GM18520 (cell line): ENCODE results near the gene ASB9.
"Not testable (repeated sequence)": the region's sequence is repeated elsewhere in the genome, so short reads cannot be mapped to it uniquely, and the experiment has no call there.

Experiments
- ATAC-seq: cut with Tn5 transposase; IDR thresholded peaks from one replicate; pipeline ENCODE4 v1.9.1; 2021; ENCODE audit not compliant: unreplicated experiment

The ASB9 gene, protein sequence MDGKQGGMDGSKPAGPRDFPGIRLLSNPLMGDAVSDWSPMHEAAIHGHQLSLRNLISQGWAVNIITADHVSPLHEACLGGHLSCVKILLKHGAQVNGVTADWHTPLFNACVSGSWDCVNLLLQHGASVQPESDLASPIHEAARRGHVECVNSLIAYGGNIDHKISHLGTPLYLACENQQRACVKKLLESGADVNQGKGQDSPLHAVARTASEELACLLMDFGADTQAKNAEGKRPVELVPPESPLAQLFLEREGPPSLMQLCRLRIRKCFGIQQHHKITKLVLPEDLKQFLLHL

DNA sequence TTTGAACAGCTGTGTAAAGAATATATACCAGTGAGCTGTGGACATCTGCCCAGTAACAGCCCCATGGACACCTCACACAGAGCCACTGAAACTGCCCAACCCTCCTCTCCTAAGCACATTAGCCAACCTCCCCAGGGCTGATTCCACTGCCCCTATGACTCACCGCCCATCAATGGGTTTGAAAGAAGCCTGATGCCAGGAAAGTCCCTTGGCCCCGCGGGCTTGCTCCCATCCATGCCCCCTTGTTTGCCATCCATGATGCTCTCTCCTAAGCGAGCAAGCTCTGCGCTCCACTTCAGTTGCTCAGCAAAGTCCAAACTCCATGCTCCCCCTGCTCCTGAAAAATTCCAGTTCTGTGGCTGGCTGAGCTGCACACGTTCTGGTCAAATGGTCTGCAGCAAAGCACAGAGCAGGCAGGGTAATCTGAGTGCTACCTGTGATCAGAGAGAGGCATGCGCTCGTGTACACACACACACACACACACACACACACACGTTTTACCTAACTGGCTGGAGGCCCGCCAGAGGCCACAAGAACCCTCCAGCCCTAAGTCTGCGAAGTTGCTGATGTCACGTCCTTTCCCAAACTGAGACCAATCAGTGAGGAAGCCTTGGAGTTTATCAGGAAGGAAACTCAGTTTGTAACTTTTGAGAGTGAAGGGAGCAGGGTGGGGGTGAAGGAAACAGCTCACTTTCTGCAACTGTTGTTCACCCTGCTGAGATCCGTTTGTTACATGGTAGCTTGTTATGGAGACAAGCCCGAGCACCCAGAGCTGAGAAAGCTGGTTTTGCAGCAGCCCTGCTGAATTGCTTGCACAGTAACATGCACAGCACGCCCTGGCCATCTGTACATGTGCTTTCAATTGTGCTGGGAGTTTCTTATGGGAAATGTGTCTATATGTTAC is at the start of gene ASB9:
ASB9 (minus strand) TSS at position 466 of the 904 bp plus-strand sequence; CDS start at position 257, 209 bp downstream.
- ATAC-seq: no peak

DNA sequence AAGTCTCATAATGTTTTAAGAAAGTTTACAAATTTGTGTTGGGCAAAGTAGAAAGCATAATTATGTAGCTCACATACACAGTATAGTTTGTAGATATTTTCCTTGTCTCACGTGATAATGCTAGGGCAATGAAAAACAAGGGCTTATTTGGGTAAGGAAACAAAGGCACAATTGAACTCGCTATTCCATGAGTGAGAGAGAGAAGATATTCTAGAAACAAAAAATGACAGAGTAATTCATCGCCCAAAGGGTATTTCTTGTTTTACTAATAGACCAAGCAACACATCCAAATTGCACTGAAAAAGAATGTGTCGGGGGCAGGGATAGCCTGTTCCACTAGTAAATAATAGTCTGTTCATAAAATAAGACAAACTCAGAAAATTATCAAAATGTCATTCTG is 49.2 kb upstream of the ASB9 start:
- no peak for ATAC-seq

DNA sequence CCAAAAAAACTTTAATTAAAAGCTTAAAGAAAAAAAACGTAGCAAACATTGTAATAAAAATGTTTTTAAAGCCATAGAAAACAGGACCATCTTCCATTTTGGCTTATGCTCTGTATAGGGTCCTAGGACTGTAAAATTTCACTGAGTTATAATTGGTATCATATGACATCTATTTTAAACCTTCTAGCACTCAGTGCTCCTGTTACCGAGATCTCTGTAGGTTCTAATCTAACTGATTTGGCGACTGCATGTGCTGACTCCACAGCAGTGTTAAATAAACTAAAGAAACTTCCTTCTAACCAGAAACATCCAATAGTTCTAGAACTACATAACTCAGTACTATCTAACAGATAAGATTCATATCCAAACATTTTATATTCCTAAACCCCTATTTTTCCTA is 45.6 kb upstream of the ASB9 start, which contains the start of gene ASB11:
ASB11 (minus strand) TSS at position 132 of the 400 bp plus-strand sequence; CDS start at position 97, 35 bp downstream.
- no peak for ATAC-seq

DNA sequence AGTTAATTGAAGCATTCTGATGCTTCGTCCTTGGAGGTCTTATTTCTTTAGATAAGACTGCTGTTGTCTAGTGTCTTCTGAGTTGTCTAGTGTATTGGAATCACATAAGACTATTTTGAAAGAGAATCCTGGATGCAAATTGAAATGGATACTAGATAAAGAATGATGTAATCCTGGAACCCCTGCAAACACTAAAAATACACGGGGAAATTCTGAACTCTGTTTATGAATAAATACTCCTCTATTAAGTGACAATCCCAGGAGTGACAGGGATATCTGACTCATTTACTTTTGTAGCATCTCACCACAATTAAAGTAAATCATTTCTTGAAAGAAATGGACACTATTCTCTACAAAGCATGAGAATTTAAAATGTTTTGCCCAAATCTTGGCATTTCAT is 44.6 kb upstream of the ASB9 start:
- ATAC-seq: no peak

DNA sequence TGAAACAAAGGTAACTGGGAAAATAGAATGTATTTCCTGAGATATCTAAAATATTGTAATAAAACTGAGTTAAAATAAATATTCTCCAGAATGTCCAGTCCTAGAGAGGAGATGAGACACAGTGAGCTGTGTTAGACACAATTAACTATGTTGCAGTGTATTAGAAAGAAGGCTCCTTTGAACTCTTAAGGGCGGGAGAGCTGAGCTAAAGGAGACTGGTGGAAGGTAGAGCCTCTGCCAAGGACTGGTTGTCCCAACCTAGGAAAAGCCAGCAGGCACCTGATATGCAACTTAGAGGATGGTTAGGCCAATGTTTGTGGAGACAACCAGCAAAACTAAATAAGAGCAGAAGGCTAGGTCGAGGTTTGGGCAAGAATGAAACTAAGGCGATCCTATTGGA is 41.2 kb upstream of the ASB9 start:
- ATAC-seq: no peak

DNA sequence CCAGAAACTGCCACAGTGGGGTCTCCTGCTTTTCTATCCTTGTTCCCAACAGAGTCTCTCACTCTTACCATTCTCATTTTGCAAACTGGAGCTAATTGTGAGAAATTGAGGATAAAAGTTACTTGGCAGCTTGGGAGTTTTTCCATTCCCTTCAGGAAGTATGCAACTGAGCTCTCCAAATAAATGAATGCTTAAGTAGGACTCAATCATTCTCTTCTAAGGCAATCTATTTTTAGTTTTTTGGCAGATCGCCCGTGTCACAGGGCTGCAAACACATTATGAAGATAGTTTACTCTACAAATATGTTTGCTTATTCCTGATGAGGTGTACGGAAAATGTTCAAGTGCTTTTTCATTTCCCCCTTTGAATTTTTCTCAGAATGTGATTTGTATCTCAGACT is 40.2 kb upstream of the ASB9 start:
- no peak for ATAC-seq

DNA sequence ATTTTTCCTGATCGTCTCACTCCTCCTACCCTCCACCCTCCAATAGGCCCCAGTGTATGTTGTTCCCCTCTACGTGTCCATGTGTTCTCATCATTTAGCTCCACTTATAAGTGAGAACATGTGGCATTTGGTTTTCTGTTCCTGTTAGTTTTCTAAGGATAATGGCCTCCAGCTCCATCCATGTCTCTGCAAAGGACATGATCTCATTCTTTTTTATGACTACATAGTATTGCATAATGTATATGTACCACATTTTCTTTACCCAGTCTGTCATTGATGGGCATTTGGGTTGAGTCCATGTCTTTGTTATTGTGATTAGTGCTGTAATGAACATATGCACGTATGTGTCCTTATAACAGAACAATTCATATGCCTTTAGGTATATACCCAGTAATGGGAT is 36.0 kb upstream of the ASB9 start:
- not testable (repeated sequence) for ATAC-seq

DNA sequence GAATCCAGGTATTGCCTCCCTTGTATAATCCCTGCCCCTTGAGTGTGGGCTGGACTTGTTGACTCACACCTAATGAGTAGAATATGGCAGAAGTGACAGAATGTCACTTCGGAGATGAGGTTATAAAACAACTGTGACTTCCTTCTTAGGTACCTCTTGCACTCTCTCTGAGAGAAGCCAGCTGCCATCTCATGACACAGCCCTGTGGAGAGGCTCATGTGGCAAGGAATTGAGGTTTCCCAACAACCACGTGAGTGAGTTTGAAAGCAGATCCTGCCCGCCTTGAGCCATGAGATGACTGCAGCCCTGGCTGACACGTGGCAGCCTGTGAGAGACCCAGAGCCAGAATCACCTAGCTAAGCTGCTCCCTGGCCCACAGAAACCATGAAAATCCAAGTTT is 32.0 kb upstream of the ASB9 start:
- no peak for ATAC-seq

DNA sequence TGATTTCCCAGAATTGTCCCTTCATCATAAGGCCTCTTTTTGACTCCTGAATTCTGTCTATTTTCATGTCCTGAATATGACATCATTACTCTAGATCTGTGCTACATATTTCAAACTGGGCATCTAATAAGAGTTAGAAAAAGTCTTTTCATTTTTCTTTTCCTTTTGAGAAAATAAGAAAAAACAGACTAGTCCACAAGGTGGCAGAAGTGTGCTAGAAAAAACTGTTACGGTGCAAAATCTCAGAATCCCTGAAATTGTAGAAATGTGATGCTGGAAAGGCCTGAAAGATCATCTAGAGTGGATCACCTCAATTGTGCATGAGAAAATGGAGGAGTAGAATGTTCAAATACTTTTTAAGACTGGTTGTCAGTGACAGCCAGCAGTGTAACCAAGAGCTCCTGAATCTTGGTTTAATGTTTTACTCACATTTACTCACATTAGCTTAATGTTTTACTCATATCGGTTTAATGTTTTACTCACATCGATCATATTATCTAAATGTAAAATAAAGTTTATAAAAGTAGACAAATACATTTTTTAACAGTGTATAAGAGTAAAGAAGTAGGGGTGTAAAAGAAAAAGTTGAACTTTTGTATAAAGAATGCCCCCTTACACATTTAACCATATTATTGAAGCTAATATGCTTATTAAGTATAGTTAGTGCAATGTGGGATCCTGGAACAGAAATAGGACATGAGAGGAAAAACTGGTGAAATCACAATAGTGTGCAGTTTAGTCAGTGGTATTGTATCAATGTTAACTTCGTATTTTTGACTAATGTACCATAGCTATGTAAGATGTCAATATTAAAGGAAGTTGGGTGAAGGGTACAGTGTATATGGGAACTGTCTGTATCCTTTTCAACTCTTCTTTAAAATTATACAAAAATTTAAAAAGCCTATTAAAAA is 30.3 kb upstream of the ASB9 start:
- no peak for ATAC-seq

DNA sequence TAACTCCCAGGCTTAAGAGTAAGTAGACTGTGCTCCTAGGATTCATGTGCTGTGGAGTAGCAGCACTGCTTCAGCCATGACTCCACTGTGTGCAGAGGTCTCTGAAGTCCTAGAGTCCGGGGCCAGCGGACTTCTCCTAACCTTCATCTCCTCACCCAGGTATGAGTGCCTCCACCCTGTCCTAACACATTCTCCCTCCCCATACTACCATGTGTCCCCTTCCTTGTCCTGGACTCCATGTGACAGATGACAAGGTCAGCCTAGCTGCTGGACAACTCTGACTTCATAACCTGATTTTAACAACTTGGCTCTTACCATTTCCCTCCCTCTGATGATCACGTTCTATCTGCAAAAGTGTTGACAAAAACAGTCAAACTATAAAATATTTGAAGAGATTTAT is 28.9 kb upstream of the ASB9 start:
- ATAC-seq: no peak

DNA sequence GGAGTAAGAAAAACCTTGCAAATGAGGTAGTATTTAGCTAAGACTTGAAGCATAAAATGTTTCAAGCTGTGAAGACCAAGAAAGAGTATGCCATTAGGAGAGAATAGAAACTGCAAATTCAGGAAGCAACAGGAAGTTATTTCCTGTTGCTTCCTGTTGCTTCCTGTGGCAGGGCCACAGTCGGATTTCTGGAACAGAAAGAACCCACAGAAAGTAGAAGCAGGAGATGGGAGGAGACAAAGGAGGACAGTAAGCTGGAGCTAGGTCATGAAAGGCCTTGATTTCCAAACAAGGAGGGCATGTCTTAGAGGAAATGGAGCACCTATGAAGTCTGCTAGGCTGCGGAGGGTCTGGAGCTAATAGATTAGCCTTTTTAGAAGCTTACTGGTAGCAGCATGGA is 28.3 kb upstream of the ASB9 start:
- ATAC-seq: no peak

DNA sequence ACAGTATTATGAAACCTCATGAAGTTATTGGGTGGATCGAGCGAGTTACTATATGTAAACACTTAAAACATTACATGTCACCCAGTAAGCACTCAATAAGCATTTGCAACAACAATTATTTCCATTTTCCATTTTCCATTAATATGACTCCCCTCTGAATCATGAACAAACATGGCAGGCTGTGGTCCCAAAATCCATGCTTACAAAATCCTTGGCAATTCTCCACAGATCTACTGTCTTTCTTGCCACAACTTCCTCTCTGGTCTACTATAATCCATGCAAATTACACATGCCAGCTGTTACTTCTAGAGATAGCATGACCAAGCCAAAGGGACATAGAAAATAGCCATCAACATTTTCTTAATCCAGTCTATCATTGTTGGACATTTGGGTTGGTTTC is 23.6 kb upstream of the ASB9 start:
- no peak for ATAC-seq

DNA sequence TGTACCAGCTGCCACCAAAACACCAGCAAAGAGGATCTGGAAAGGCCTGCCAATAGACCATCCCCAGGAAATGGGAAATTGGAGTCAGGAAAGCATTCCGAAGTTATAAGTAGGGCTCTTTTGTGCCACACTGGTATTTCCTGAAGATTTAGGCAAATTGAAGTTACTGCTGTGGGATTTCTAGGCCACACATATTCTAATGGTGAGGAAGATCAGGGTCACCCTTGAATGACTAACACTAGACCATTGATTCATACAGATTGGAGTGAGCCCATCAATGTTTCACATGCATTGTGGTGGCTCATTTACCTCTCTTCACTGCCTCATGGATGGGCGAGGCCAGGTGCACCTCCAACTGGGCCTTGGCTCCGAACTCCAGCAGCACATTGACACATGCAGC is 23.0 kb upstream of the ASB9 start:
- no peak for ATAC-seq

DNA sequence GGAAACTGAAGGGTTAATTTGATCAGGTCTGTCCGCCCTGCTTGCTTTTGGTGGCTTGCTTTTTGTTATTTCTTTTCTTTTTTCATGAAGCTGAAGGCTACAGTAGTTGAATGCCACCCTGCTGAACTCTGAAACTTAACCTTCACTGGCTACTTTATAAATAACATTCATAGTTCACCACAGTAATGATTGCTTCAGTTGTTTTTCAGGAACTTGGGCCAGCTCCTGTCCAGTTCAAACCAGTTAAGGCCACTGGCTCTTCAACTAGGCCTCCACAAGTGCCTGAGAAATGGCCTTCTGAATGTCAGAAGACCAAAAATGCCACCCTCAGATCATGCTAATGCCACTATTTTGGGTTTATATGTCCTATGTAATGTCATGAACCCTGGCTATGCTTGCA is 7.7 kb upstream of the ASB9 start:
- ATAC-seq: no peak

DNA sequence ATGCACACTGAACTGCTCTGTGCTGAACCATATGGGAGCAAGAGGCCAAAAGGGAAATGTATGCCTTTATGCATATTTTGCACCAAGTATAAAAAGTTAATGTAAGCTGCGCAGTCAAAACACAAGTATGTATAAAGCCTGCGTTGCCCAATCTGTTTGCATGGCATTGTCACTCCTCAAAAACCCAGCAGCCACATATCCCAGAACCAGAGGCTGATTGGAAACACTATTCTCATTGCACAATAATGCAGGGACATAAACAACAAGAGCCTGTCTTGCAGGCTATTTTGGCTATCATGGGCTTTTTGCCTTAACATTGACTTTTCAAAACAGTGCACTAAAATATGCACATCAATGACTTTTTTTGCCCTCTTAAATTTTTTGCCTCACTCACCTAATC is 5.1 kb upstream of the ASB9 start:
- no peak for ATAC-seq

DNA sequence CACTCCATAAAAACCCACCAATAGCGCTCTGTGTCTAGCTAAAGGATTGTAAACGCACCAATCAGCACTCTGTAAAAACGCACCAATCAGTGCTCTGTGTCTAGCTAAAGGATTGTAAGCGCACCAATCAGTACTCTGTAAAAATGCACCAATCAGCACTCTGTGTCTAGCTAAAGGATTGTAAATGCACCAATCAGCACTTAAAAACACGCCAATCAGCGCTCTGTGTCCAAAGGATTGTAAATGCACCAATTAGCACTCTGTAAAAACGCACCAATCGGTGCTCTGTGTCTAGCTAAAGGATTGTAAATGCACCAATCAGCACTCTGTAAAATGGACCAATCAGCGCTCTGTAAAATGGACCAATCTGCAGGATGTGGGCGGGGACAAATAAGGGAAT is 3.4 kb upstream of the ASB9 start:
- ATAC-seq: not testable (repeated sequence)

DNA sequence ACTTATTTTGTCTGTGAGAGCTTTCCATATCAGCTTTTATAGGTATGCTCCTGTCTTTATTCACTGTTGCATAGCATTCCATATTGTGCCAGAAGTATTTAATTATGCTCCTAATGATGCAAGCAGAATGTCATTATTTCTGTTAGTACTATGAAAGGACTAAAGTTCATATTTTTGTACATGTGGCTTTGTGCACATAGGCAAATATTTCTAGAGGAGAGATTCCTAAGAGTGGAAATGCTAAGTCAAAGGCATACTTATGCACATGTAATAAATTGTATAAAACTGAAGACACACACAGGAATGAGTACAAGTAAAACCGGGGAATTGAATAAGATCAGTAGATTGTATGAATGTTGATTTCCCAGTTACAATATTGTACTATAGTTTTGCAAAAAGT is 1.9 kb upstream of the ASB9 start:
- ATAC-seq: no peak

DNA sequence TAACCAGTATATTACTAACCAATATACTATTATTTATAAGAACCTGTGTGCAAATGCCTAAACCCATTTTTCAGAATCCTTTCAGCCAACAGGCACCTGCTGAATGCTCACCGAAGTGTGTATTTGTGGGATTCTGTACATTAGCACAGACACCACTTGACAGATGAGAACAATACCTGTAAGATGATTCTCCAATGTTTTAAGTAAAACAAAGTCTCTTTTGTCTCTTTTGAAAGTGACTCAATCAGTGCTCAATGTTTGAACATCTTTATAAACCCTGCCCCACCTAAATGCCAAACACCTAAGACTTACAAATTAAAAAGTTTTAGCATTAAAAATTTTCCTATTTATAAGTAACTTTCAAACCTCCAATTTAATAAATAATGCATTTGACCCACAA is 763 bp downstream of the ASB9 start:
- no peak for ATAC-seq

DNA sequence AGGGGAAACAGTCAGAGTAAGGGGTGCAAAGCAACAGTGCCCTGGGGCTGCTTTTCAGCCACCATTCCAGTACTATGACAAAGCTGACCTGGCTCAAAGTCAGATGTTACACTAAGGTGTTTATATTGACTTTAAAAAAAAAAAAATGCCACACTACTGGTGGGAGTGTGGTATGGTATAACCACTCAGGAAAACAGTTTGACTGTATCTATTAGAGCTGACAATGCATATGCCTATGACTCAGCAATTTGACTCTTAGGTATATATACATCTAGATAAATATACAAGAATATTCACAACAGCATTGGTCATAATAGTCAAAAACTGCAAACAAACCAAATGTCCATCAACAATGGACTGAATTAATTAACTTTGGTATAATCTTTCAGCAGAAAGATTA is 15.0 kb downstream of the ASB9 start:
- ATAC-seq: no peak

DNA sequence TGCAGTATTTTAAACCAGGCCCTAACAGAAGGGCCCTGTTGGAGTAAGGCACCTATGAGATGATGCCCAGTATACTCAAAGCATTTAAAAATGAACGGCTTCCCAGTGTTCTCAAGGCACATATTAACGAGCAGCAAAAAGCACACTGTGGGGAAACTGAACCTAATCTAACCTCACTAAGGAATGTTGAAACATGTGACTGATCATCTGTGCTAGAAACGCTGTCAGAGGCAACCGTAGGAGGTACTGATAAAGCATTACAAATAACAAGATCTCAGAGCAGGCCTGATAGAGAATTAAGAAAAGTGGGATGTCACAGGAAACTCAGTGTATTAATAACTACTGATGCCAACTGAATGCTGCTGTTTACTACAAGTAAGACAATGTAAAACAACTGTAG is 24.0 kb downstream of the ASB9 start:
- ATAC-seq: no peak

DNA sequence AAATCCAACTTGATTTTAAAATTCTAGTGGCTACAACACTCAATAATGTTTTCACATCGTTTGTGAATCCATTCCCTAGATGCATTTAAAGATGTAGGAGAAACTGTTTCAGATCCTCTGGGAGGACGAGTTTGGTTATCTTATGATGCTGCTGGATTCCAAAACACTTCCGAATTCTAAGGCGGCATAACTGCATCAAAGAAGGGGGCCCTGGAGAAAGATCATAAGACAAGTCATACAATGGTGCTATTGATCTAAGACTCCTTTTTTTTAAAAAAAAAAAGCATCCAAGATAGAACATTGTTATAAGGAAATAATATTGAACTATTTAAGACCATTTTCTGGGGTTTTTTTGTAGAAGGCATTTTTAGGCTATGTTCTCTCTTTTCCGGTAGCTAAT is 25.5 kb downstream of the ASB9 start:
- ATAC-seq: no peak
